GM21381 (cell line): ENCODE data around the gene SLC25A13.
A peak's percentile ranks its signal among the peaks of the same experiment; 100 is the strongest.
"Not testable (repeated sequence)": the region's sequence is repeated elsewhere in the genome, so short reads cannot be mapped to it uniquely, and the experiment has no call there.

ENCODE experiments used
- ATAC-seq: cut with Tn5 transposase; IDR thresholded peaks from one replicate; pipeline ENCODE4 v1.9.1; 2021; ENCODE audit warnings: mild to moderate bottlenecking, moderate library complexity; ENCODE audit not compliant: unreplicated experiment

SLC25A13 gene

DNA sequence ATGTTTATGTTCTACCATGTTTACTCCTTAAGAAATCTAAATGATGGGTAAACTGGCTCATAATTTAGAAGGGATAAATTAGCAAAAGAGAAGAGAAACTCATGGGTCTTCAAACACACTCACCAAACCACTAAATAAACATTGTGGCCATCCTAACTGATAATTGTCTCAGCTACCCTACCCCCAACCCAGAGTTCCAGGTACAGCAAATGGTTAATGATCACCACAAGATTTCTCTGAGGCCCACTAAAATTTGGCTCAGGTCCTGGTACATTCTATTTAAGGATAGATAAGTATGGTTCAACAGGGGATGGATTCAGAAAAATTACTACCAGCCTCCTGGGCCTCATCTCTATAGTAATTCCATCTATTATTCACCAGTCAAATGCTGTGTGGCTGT lies 21.4 kb downstream of the SLC25A13 start:
- peak; percentile 52 for ATAC-seq

DNA sequence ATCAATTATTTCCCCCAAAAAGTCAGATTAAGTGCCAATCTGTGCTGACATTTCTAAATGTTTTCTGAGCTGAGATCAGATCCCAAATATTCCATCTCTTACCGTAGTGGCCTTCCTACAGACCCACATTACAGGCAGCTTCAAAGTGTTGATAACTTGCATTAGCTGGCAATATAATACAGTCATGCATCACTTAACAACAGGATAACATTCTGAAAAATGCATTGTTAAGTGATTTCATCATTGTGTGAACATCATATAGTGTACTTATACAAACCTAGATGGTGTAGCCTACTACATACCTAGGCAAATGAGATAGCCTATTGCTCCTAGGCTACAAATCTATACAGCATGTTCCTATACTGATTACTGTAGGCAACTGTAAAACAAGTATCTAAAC lies 22.4 kb downstream of the SLC25A13 start:
- ATAC-seq = no peak

DNA sequence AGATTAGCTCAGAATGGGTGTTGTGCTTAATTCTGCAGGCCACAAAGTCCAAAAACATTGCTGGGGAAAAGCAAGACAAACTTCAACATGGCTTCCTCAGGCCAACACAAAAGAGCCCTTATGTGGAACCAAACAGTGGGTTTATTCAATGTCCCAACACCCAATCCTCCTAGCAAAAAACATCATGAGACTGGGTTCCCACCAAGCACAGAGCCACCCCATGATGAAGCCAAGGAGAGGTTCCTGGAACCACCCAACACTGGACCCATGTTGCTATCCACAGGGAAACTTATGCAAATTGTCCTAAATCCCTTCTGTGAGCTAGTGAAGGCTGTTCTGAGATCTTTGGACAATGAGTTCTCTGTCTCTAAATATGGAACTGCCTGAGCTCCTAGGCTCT lies 24.0 kb downstream of the SLC25A13 start:
- ATAC-seq = no peak

DNA sequence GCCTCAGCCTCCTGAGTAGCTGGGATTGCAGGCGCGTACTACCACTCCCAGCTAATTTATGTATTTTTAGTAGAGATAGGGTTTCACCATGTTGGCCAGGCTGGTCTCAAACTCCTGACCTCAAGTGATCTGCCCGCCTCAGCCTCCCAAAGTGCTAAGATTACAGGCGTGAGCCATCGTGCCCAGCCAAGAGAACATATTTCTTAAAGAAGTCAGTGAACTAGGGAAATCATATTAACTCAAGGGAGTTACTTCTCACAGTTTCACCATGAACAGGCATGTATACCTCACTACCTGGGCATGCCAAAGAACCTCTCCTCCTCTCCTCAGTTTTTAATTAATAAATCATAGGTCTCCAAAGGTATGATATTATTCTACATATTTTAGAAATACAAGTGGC lies 24.5 kb downstream of the SLC25A13 start:
- not testable (repeated sequence) for ATAC-seq

DNA sequence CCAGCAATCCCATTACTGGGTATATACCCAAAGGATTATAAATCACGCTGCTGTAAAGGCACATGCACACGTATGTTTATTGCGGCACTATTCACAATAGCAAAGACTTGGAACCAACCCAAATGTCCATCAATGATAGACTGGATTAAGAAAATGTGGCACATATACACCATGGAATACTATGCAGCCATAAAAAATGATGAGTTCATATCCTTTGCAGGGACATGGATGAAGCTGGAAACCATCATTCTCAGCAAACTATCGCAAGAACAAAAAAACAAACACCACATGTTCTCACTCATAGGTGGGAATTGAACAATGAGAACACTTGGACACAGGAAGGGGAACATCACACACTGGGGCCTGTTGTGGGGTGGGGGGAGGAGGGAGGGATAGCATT lies 28.0 kb downstream of the SLC25A13 start:
- ATAC-seq = not testable (repeated sequence)

DNA sequence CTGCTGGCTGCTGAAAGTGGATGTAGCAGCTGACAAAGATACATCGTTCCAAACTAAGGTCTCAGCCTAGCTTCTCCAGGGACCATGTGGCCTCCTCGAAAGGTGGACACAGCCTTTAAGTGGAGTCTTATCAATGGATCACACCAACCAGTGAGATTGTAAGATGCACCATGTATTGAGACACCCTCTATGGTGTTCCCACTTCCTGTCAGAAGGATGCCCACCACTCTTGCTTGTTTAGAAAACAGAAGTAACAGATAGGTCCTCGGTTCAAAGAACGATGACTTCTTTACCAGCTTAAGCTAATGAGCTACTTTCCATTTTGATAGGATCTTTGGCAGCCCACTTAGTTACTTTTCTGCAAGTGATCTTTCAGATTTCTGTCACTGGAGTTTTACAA lies 34.3 kb downstream of the SLC25A13 start:
- ATAC-seq = no peak

DNA sequence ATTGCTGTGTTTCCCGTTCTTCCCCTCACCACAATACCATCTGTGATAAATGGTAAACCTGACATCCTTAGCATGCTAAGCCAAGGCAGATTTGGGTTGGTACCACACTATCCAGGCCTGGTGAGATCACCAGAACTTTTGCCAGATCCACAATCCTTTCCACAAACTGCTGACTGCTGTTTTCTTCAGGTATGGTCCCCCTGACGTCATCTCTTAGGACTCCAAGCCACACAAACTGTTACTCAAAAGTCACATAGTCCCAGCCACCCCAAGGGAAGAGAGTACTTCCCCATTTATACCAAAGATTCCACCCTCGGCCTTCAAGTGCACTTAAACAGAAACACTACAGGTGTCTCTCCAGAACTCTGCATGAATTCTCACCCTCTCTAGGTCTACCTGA lies 34.8 kb downstream of the SLC25A13 start:
- ATAC-seq = peak; percentile 35

DNA sequence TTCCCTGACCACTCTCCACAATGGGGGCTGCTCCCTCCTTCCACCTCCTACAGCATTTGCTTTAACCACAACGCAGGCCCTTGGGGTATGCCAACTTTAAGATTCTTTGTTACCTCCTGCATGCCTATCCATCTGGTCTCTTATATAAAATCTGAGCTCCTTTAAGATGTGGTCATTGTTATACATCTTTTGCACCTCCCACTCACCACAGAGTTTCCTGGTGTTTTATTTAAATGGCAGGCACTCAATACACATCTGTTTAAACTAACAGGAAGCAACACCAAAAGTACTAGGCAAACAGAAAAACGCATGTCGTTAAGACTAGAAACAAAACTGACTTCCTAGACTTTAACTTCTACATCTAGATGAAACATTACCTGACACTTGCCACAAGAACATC lies 36.3 kb downstream of the SLC25A13 start:
- ATAC-seq = peak; percentile 82

DNA sequence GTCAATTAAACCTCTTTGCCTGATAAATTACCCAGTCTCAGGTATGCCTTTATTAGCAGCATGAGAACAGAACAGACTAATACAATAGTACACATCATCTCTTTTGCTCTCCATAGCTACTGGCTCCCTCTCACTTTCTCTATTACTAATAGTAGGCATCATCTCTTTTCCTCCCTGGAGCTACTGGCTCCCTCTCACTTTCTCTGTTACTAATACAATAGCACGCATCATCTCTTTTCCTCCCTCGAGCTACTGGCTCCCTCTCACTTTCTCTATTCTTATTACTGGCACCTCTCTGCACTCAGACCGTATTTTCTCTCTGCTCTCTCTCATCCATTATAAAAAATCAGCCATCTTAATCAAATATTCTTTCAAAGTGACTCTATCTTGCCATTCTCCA lies 37.1 kb downstream of the SLC25A13 start:
- peak; percentile 48 for ATAC-seq

DNA sequence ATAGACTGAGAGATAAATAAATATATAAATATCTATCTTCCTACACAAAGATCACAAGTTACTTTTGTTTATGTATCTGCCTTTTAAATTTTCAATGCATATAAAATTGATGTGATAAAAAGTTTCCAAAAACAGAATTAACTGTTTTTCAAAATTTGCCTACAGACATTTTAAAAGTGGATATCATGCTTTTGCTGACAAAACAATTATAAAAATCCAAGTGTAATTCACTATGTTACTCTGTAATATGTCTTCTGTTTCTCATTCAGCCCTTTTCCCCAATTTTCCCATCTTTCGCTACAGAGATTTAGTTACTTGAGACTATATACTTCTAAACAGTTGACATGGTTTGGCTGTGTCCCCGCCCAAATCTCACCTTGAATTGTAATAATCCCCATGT lies 37.7 kb downstream of the SLC25A13 start:
- ATAC-seq = no peak

DNA sequence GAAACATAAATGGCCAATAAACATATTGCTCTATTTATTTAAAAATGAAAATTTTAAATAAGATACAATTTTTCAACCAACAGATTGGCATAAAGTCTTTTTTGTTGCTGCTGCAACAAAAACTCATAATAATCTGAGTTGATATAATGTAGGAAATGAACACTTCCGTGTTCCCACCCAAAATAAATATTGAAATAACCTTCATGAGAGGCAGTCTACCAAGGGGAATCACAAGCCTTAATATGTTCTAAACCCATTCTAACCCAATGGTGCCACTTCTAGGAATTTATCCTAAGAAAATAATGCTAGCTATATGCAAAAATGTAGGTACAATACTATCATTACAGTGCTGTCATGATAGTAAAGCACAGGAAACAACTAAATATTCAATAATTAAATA lies 39.1 kb downstream of the SLC25A13 start:
- ATAC-seq = no peak

DNA sequence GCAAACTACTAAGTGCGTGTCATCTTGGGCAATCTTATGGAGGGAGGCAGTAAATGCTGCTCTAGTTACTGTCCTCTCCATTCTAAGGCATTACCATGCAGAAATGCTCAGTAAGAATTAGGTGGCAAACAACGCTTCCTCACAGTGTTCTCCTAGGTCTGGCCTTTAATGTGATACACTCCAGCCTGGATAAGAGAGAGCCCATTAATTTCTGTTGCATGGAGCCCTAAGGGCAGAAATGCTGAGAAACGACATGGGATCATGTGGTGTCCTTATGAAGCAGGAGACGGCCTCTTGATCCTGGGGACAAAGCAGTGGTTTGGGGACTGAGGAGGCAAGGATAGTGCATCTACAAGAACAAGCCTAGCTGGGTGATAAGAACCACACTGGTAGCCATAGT lies 44.0 kb downstream of the SLC25A13 start:
- ATAC-seq = no peak

DNA sequence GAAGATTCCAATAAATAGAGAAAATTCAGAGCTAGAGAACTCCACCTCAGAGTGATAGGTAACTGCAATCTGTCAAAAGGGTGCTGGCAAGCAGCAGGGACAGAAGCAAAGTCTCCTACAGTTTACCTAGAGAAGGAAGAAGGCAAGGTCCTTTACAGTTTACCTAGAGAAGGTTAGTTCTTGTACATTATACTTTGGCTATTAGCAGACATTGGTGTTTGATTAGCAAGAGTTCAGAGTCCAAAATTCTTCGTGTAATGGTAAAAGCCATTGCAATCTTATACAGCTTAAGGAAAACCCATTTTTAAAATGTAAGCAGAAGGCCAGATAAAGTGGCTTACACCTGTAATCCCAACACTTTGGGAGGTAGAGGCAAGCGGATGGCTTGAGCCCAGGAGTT lies 45.9 kb downstream of the SLC25A13 start:
- ATAC-seq = no peak

DNA sequence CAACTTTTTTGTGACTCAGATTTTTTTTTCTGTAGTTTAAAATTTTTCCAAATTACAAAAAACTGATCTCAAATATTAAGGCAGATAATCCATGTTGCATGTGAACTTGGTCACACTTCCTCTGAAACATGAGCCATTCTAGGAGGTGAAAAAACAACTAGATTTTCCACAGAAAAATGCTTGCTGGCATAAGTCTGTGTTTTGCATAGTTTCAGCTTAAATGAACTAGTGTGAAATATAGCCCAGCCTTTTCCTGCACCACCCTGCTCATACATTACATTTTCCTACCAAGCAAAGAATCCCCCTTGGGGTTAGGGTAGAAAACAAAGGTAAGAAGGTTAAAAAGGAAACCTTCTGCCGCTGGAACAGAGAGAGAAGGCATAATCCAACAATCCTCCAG lies 48.2 kb downstream of the SLC25A13 start:
- ATAC-seq = no peak

DNA sequence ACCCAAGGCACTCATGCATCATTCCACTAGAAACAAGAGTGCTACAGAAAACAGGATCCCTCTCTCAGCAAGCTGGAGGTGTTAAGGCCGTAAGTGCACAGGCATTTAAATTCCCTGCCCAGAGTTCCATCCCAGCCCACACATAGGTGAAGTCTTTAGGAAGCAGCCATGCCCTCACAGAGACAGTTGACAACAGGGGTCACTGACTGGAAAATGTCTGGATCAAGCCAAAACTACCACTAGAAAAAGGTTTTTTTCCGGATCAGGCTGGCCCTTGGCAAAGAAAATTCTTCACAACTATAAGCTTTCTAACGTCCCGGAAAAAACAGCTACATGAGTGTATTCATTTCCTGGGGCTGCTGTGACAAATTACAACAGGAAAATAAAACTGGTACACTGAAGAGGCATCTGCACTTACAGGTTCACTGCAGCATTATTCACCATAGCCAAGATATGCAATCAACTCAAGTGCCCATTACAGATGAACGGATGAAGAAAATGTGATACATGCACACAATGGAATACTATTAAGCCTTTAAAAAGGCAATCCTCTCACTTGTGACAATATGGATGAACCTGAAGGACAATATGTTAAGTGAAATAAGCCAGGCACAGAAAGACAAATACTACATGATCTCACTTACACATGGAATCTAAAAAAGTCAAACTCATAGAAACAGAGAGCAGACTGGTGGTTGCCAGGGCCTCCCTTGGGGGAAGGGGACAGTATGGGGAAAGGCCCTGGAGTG lies 52.5 kb downstream of the SLC25A13 start:
- ATAC-seq = no peak

DNA sequence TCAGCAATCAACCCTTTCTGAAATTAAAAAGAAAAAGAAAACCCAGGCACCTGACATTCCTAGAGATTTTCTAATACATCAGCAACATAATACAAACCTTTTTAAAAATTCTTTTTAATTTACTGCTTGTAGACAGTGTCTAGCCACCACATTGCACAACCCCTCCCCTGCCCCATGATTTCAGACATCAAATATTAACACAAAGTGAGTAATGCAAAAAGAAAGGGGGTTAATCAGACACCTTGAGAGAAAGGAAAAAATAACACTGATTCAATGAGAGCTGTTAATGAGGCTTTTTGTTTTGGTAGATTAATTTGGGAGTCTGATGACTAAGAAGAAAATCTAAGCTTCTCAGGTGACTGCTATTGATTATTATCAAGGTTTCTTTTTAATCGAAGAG lies 55.3 kb downstream of the SLC25A13 start:
- no peak for ATAC-seq

DNA sequence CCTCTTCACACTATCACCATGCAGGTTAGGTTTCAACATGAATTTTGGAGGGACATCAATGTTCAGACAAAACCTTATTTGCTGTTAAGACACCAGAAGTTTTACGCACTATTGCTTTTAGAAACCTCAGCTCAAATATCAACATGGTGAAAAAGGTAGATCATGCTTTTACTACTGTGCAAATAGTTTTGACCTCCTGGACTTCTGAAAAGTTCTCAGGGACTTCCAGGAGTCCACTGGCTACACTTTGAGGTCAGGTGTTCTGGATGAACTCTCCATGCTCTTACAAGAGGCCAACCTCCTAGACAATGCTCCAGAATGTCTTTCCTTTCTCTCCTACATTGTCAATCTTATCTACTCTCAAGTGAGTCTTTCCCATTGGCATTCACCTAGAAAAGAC lies 55.9 kb downstream of the SLC25A13 start:
- no peak for ATAC-seq

DNA sequence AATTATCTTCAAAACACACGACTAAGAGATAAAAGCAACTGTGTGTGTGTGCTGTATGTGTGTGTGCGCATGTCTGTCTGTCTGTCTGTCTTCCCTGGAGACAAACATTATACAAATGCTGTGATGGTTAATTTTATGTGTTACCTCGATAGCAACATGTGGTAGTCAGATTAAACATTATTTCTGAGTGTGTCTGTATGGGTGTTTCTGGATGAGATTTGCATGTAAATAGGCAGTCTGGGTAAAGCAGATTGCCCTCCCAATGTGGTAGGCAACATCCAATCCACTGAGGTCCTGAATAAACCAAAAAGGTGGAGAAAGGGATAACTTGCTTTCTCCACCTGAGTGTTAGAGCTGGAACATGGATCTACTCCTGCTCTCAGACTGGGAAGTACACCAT lies 67.9 kb downstream of the SLC25A13 start:
- ATAC-seq = no peak

DNA sequence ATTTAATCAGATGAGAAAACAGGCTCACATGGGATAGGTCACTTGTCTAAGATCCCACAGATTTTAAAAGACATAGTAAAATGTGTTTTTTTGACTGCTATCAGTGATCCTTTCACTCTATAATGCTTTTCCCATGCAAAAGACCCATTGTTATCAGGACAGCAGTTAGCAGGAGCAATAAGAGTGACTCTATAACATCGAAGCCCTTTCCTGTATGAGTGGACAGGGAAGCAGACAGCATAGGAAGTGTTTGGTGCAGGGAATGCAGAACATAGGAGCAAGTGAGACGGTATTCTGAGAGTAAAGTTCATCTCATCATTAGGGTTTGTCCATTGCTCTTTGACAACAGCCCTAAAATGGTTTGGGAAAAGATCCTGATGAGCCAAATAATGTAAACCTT lies 68.5 kb downstream of the SLC25A13 start:
- no peak for ATAC-seq

DNA sequence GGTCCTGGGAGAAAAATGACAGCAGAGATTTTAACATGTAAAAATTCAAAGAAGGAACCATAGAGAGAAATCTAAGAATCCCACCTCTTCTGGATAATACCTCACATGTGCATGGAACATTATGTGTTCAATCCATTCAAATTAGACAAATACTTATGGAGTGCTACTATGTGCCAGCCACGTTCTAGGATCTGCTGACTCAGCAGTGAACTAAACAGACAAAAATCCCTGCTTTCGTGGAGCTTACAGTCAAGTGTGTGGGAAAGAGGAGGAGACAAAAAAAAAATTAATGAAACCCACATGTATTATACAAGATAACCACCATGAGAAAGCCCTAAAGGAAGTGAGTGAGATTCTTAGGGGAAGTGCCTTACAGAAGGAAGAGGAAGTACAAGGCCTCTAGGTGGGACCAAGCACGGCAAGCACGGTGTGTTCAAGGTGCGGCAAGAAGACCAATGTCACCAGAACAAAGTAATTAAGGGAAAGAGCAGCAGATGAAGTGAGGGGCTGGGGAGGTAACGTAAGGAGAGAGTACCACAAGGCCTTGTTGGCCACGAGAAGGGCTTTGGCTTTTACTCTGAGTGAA lies 71.0 kb downstream of the SLC25A13 start:
- no peak for ATAC-seq

DNA sequence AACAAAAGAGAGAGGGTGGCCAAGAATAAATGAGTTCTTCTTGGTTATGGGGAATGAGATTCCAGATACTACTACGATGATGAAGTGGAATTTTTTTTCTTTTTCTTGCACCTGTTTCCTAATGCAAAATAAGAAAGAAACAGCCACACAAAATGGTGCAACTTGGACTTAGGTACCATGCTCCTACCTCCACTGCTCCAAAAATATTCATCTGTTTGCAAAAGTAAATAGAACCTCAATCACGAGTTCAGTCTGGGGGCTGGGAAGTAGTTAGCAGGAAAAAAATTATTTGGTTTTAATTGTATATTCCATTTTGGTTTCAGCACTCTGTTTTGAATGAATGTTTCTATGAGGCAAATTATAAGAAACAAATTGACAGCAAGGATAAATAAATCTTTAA lies 73.5 kb downstream of the SLC25A13 start:
- no peak for ATAC-seq

DNA sequence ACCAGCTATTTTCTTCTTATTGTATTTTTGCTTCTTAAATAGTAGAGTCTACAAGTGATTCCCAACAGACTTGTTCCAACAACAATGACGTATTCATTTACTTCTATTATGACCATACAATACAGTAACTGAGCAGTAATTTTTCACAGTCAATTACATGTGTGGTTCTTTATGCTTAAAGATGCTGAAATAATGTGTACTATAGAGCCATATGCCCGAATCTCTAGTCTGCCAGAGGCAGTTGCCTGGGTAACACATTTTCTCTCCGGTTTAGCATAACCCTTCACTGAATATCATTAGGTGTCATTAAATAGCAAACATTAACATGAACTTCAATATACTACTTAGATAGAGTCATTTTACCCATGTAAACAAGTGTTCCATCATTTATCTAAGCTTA lies 75.0 kb downstream of the SLC25A13 start:
- ATAC-seq = no peak

DNA sequence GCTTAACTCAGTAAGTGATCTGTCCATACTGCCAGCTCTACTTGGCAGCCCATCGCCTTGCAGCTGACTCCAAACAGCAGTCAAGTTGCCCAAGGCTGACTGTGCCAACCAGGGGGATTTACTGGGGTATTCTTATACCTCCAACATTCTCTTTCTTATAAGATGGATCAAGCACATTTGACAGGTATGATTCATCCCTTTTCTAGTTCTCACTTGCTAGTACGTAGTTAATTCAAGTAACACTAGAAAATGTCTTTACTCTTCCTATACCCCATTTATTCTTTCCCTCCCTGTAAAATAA lies 77.0 kb downstream of the SLC25A13 start:
- ATAC-seq = no peak
